Urothelium cell line (cell line): Measurements from ENCODE around the gene AMIGO1.
"Not testable (repeated sequence)": the region's sequence is repeated elsewhere in the genome, so short reads cannot be mapped to it uniquely, and the experiment has no call there.

Experiments used
- DNase-seq: peaks from one replicate; pipeline ENCODE4 v3.0.0; 2011; ENCODE audit warnings: low spot score, mixed read lengths
- FAIRE-seq: peaks from 2 replicates; lab custom pipeline; 2011; peaks lifted over from hg19 to GRCh38; lab: Jason Lieb, UNC

The AMIGO1 gene

DNA sequence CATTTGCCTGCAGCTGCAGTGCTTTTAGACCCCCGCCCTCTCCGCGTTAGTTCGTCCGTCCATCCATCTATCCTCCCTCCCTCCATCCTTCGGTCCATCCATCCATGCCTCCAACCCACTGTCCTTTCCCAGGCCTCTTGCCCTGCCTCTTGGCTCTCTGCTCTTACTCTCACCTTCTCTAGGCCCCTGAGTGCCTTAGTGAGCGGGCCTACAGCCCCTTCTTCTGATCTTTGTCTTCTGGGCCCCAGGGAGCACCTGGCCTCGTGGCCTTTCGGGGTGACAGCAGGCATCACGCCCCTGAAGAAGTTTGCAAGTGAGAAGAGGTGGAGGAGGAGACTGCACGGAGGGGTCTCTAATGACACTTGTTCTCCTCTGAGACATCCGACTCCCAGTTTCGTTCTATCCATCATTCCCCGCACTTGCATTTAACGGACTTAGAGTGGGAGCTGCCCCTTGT is 25.0 kb downstream of the AMIGO1 start:
- FAIRE-seq (no peak), DNase-seq (peak; percentile 39)

DNA sequence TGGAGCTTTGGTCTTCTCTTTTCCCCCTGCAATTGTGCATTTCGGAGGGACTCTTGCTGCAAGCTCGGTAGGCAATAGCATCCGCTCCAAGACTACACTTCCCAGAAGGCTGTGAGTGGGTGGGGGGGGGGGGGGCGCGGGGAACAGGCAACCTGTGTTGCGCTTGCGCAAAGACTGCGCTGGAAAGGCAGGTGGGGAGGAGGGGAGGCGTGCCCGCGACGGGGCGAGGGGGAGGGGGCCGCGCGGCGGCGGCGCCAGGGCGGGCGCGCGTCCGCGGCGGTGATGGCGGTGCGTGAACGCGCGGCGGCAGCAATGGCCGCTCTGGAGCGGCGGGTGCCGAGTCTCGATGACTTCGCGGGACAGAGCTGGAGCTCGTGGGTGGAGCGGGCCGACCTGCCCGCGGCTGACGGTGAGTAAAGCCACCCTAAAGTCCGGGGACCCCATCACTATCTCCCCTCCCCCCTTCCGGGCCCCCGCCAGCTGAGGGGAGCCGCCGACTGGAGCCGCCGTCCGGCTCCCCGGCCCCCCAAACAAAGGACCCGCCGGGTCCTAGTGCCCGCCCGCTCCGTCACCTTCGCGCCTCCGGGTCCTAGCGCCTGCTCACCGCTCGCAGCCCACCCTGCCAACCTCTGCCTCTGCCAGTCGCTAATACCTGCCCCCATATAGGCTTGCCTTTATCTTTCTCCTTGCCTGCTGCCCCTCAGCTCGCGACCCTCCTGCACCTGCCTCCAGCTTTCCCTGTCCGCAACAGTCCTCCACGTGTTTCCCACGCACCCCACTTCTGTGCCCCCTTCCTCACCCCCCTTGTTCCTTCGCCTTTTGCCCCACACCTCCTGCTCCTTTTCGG is 25.6 kb downstream of the AMIGO1 start, which contains the start of gene ATXN7L2:
Gene ATXN7L2, plus strand, starts transcription at position 234 of the 847 bp plus-strand sequence. Its CDS starts 49 bp downstream, at position 283.
- peak; percentile 98 for FAIRE-seq
- DNase-seq: peak; percentile 100

DNA sequence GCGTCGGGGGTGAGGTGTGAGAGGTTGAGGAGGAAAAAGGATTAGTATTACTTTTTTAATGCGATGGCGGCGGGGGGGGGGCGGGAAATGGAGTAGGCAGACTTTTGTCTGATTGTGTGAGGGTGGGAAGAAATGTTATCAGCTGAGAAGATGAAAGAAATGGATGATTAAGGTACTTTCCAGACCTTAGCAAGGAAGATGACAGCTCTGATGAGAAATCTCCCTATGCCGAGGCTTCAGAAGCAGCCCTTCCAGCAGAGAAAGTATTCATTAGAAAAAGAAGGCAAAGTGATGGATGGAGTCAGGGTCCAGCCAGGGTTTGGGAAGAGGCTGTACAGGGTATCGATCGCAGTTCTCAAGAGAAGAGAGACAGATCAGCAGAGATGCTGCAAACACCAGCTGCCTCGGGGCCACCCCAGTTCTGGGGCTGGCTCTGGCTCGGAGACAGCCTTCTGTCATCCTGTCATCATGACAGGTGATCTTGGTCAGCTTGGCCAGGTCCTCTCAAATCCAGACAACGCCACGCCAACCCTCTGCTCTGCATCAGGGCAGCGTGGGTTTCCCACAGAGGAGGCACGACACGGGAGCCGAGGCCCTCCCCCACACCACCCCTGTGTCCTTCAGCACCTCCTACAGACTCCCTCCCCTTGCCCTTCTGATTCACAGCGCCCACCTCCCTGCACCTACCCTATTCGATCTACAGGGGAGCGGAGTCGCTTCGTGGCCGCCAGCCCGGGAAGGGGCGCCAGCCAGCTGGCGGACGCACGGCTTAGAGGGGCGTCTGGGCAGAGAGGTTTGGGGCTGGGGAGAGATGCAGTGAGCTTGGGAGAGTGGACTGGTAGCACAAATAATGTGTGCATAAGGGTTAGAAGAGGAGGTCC is 26.5 kb downstream of the AMIGO1 start:
- DNase-seq: peak; percentile 48

DNA sequence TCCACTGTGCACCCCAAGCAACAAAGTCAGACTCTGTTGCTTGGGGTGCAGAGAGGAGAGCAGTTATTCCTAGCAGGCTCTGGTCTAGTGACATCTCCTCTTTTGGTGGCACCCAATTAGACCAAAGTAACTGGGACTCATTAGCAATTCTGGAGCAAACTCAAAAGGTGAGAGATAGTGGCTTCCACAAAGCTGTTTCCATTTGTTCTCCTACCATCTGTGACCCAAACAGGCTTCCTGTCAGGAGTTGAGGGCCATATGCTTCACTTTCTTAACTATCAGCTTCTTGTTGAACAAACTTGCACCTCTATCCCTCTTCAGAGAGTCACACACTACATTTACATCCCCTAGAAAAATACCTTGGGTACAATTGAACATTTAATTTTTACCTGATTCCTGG is 27.3 kb downstream of the AMIGO1 start:
- FAIRE-seq: no peak
- DNase-seq: no peak

More for the DNA sequence above, 26.5 kb downstream of the AMIGO1 start:
- FAIRE-seq: peak; percentile 44

DNA sequence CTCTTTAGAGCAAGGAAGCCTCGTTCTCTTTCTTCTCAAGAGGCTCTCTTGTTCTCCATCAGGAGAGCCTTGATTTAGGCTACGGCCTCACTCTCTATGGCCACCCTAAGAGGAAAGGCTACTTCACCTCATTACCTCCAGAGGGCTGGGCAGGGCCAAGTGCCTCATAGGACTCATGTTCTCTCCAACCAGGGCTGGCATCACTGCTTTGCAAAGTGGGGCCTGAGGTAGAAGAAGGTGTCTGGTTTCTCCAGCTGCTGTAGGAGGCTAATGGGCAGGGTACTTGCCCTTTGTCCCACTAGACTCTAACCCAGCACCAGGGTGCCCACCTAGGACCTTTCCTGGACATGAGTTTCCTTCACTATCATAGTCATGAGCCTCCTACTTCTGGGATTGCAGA is 27.9 kb downstream of the AMIGO1 start:
- no peak for DNase-seq
- no peak for FAIRE-seq

DNA sequence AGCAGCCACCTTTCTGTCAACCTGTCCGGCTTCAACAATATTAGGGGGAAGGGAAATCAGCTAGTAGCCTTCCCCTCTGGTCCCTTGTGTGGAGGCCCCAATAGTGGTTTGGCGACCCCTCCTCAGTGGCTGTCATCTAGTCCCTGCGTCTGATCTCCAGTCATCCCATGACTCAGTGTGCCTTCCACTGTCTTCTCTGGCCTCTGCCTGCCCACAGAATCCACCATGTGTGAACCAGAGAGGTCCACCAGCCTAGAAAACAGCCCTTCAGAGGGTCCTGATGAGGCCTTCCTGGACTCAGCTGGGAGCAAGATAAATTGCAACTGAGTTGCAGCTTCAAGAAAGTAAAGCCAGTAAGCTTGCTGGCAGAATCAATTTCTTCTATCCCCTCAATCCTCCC is 29.6 kb downstream of the AMIGO1 start:
- FAIRE-seq: no peak
- DNase-seq: no peak

DNA sequence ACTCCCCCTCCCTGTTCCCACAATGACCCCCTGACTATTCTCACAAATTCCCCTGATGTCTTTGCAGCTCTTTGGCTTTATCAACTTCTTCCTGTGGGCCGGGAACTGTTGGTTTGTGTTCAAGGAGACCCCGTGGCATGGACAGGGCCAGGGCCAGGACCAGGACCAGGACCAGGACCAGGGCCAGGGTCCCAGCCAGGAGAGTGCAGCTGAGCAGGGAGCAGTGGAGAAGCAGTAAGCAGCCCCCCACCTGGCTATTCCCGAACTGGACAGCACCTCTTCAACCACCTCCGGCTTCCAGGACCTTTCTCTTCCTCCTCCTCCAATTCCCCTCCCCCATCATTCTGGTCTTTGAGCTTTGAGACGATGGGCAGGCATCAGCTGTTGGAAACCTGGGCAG is 30.2 kb downstream of the AMIGO1 start:
- FAIRE-seq: no peak
- no peak for DNase-seq

DNA sequence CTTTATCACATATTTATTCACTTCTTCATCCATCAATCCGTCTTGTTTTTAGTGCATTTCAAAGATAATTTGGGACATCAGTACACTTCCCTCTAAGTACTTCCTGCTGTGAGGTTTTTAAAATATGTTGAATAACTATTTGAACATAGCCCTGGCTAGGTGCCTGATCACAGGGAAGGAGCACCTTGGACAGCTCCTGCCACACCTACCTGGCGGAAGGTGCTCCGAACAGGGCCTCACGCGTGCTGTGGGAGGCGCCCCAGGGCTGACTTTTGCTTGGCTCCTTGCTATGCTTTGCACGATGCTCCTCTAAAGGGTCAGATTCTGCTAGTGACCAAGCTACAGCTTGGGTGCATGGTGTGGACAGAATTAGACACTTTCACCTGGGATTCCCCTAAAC is 30.7 kb downstream of the AMIGO1 start:
- DNase-seq: no peak
- FAIRE-seq: no peak

DNA sequence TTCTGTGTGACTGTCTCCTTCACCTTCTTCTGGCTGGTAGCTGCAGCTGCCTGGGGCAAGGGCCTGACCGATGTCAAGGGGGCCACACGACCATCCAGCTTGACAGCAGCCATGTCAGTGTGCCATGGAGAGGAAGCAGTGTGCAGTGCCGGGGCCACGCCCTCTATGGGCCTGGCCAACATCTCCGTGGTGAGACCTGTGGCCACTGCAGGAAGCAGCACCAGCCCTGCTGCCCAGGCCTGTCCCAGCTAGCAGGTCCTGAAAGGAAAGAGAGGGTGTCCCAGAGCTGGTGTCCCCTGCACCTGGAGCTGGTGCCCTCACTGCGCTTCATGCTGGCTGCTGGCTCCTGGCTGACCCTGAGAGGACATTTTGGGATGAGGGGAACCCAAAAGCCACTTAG is 31.7 kb downstream of the AMIGO1 start:
- FAIRE-seq (no peak), DNase-seq (no peak)

DNA sequence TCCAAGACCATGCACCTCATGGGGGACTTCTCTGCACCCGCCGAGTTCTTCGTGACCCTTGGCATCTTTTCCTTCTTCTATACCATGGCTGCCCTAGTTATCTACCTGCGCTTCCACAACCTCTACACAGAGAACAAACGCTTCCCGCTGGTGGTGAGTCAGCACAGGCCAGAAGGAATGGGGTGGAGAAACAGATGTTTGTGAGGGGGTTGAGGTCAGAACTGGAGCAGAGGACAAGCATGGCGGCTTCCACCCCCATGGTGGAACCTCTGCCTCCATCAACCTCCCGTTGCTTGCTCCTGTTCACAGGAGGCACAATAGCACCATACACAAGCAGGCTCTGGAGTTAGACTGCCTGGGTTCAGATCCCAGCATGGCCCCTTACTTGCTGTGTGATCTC is 32.7 kb downstream of the AMIGO1 start:
- DNase-seq (no peak), FAIRE-seq (no peak)

DNA sequence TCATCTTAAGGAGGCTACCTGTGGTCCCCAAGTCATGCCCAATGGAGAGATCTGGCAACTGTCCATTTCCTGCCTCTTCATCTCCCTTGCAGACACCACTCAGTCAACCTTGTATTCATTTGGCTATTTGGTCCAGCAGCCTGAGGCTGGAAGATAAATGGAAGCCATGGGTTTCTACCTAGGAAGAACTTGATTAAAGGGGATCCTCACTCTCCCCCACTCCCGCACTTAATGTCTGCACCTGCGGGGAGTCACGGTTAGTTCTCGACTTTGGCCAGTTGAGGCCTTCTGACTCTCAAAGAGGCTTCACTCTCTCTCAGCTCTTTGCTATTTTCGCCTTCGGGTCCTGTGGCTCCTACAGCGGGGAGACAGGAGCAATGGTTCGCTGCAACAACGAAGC is 34.3 kb downstream of the AMIGO1 start:
- DNase-seq: no peak
- no peak for FAIRE-seq

DNA sequence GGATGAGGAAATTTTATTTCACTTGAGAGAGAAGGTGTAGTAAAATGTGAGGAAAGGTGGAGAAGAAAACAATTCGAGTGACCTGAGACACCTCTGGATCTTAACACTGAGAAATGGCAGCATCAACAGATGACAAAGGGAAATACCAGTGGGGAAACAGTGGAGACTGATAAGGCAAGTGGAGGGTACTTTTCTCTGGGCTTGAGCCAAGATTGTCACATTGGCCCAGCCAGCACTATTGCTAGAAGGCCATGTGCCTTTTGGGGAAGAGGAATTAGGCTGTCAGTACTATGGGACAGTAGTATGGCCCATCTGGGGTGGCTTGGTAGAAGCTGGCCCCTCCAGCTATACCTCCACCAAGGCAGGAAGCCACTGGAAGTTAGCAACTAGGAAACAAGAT is 34.8 kb downstream of the AMIGO1 start:
- FAIRE-seq (no peak), DNase-seq (no peak)

DNA sequence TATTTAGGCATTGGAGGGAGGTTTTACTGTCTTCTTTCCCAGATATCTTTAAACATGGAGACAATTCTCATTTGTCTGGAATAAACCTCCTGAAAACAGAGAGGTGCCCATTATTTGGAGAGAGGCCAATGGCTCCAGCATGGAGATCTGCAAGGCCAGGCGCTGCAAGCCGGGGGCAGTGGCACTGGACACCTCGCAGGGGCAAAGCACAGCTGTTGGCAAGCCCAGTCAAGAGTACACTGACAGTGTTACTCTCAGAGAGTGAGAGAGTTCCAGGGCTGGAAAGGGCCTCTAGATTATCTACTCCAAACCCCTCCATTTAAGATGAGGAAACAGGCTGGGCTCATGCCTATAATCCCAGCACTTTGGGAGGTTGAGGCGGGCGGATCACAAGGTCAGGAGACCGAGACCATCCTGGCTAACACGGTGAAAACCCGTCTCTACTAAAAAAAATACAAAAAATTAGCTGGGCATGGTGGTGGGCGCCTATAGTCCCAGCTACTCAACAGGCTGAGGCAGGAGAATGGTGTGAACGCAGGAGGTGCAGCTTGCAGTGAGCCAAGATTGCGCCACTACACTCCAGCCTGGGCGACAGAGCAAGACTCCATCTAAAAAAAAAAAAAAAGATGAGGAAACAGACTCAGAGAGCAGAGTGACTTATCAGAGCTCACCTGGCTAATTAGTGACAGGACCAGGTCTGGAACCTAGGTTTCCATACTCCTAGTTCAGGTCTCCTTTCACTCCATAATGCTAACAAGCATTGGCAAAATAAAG is 36.1 kb downstream of the AMIGO1 start:
- not testable (repeated sequence) for DNase-seq, FAIRE-seq

DNA sequence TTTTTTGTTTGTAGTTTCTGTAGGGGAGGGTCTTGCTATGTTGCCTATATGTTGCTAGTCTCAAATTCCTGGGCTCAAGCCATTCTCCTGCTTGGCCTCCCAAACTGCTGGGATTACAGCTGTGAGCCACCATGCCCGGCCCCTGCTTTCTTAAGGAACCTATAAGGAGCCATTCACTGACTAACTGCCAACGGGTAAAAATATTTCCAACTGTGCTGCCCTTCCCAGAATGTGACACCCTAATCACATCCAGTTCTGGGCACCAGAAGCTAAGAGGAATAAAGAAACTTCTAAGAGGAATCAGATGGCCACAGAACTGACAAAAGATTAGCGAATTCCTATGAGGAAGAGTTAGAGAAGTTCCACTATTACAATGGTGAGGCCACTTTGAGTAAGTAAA is 36.7 kb downstream of the AMIGO1 start:
- FAIRE-seq (no peak), DNase-seq (no peak)

DNA sequence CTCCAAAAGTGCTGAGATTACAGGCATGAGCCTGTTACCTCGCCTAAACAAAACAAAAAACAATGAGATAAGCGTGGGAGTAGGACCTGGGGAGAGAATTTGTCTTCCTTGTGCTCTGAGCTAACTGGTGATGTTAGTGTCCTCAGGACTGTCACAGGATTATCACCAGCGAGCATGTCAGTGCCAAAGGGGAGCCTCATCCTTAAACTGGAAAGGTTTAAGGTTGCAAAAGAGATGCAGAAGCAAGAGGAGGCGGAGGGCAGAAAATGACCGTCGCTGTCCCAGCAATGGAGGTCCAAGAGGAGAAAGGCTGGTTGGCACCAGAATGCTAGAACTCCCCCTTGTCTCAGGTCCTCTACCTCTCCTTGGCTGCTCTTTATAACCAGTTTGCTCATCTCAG is 39.3 kb downstream of the AMIGO1 start:
- DNase-seq (no peak), FAIRE-seq (no peak)

DNA sequence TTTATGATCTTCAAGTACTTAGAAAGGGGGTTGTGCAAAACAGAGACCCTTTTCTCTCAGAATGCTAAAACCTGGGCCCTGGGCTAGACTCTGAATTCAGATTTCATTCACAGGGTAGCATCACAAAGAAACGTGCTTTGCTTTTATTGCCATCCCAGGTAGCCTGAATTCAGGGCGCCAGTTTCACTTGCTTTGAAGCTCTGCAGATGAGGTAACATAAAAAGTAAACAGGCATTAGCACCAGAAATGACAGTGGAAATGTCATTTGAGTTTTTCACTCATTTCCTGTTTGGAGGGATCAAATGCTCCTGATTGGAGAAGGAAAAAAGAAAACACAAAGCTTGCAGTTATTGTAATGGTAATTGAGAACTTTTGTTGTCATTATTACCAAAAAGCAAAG is 40.6 kb downstream of the AMIGO1 start:
- no peak for FAIRE-seq
- DNase-seq: no peak

DNA sequence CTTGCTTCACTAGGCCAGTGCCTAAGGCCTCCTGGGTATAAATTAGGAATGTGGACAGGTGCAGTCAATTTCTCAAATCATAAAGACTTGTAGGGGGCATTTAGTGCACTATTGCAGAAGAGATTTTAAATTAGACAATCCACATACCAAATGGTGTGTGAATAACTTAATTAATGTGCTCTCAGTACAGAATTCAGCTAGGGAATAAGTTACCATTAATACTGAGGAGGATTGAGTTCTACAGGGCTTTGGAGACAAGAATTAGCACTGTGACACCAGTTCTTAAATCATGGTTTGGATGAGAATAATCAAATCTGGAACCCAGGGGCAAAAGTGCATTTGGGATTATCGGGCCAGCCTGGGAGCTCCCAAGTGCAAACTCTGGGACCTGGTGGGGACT is 41.5 kb downstream of the AMIGO1 start:
- no peak for DNase-seq
- no peak for FAIRE-seq

DNA sequence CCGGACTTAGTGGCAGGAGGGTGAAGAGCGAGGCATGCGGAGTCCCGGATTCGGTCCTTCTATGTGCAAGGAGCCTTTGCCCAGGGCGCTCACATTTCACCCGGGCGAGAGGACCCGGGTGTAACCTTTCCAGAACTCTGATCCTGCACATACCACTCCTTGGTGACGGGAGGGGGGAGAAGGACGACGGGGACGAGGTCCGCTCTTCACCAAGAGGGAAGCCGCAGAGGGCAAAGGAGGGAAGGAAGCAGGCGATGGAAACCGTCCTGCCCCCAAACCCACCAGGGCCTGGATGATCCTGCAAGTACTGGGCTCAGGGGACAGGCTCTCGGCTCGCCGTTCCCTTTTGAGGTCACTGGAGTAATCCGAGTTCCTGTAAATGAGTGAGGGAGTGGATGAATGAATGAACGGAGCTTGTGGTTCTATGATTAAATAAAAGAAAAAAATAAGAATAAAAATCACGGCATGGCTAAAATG is 42.2 kb downstream of the AMIGO1 start:
- DNase-seq: no peak
- no peak for FAIRE-seq

DNA sequence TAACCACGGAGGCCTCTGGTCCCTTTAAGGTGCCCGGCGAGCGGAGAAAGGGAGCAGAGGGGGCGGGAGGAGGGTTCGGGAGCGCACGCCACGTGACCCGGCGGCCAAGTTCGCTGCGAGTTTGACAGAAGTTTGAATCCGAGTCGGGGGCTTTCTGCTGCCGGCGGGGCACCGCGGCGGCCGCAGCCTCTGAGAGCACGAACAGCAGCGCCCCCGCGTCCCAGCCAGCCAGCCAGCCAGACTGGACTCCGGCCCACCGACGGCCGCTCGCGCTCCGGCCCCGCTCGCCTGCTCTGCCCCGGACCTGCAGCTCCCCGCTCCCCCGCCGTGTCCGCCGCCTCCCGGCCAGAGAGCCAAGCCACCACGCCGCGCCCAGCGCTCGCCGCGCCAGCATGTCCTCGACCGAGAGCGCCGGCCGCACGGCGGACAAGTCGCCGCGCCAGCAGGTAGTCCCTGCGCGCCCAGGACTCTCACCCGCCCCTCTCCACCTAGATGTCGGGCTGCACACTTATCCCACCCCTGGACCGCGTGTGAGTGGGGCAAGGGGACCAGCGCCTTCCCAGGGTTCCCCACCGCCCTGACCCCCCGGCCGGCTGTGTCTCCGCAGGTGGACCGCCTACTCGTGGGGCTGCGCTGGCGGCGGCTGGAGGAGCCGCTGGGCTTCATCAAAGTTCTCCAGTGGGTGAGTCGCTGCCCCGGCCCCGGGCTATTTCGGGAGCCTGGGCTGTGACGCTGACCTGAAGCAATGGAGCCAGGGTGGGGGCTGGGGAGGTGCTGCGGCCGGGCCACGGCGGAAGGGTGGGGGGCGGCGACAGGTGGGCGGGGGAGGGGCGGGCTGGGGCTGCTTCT is 42.9 kb downstream of the AMIGO1 start, which contains the start of gene SYPL2:
Gene SYPL2, plus strand, starts transcription at position 95 of the 849 bp plus-strand sequence. Its CDS starts 298 bp downstream, at position 393.
- DNase-seq: peak; percentile 88
- peak; percentile 92 for FAIRE-seq

DNA sequence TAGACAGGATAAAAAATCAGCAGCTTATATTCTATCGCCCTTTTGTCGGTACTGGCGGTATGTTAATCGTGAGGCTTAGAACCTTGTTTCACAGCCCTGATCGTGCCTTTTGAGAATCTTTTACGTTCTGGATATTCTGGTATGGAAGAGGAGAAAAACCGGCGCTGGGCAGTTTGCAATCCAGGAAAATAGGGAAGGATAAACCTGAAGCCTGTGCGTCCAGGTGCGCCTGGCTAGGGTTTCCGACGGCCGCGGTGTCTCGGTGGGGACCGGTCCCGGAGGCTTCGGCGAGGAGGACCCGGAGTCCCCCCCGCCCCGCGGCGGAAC is 43.4 kb downstream of the AMIGO1 start:
- FAIRE-seq: no peak
- DNase-seq: no peak
